Ovary (tissue), 9 donors: ENCODE measurements around the gene SP140. TPM values are rescaled to one million over a fixed set of nuclear protein-coding genes. Genes with fewer than 3 reads are reported as not detected.
"Not testable (repeated sequence)": the region's sequence is repeated elsewhere in the genome, so short reads cannot be mapped to it uniquely, and the experiment has no call there.

Experiments used
- DNase-seq, 5 donors: peaks; one replicate each; pipeline ENCODE4 v3.0.0-alpha.2; 2019 to 2020
- H3K27ac ChIP-seq, 2 donors: fragments of 200-600 bp; one replicate each; pipeline versions ENCODE4 v1.5.1 to v1.8.0; 2019 to 2022
- H3K27me3 ChIP-seq: fragments of 200-600 bp; one replicate; pipeline ENCODE4 v1.8.0; 2022
- H3K36me3 ChIP-seq: fragments of 200-600 bp; sonication (generic); one replicate; pipeline ENCODE4 v1.5.1; 2019
- H3K4me1 ChIP-seq: one replicate; pipeline ENCODE4 v1.8.1; 2013; ENCODE audit warnings: mild to moderate bottlenecking, moderate library complexity; ENCODE audit not compliant: insufficient read depth
- H3K4me3 ChIP-seq: fragments of 200-600 bp; sonication (generic); one replicate; pipeline ENCODE4 v1.5.1; 2017
- H3K9me3 ChIP-seq, 2 donors: fragments of 200-600 bp in 1 of 2; sonication (generic) in 1 of 2; one replicate each; pipeline versions ENCODE4 v1.5.1 to v1.8.1; 2013 to 2019; ENCODE audit warnings: mild to moderate bottlenecking in 1 of 2, moderate library complexity in 1 of 2
- CTCF ChIP-seq, 3 donors: fragments of 450-650 bp in 2 of 3; fragments of 200-600 bp in 1 of 3; IDR thresholded peaks; one replicate each; pipeline versions ENCODE4 v1.5.1 to v1.8.0; 2016 to 2022; ENCODE audit warnings: antibody characterized with exemption in 3 of 3, mild to moderate bottlenecking in 1 of 3
- EP300 ChIP-seq: sonication (generic); formaldehyde crosslinking; IDR thresholded peaks from one replicate; pipeline ENCODE4 v1.6.1; 2017; ENCODE audit warnings: antibody characterized with exemption
- POLR2A ChIP-seq: fragments of 450-650 bp; IDR thresholded peaks from one replicate; pipeline ENCODE4 v1.6.1; 2017; ENCODE audit warnings: antibody characterized with exemption, mild to moderate bottlenecking, moderate library complexity
- WGBS, 3 donors: extraction: QIAGEN DNeasy Blood & Tissue Kit in 1 of 3; methylation state at CpG; one replicate each; pipeline versions ENCODE4 v1.1.5 to v1.1.7; 2013 to 2017; 5-methylcytosine and 5-hydroxymethylcytosine counted together
- intact Hi-C, 4 donors: fragments of 100-400 bp; cut with DNase I; formaldehyde crosslinking; loops; one replicate each; pipeline versions ENCODE4 v1.11.0 to v1.15.1; 2022 to 2023
- polyA plus RNA-seq, 2 donors: library from polyadenylated mRNA; stranded (reverse); fragments of 200-250 nt in 1 of 2; fragments of 350-450 nt in 1 of 2; fragmentation: Illumina TruSeq in 1 of 2; extraction: RNeasy Lipid Tissue Mini Kit (QIAGEN cat#74804) in 1 of 2; gene quantifications; one replicate each; pipeline ENCODE4 v1.2.3, GENCODE V29; 2013 to 2014
- total RNA-seq, 7 donors: library from RNA; depleted of rRNA in 2 of 7; stranded (reverse); fragments of >200 nt in 2 of 7; fragmentation: NEBNext Ultra II Directional in 3 of 7; extraction: Animal tissue kit (Norgen Biotek cat#: 25700) in 3 of 7; gene quantifications; one replicate each; pipeline versions ENCODE4 v1.1.0 to v1.2.4, GENCODE V29; 2016 to 2023
- donor health status: DM: no; HTN: no; CAD: no; lungs with moderate emphysema.
- donor health status: DM: no; HTN: no; CAD: no.
- donor health status: Bipolar disorder and iron deficiency.
- donor health status: DM: yes; HTN: yes; CAD: no.
- donor health status: DM: no; HTN: no; CAD: no.
- donor health status: DM: yes; HTN: yes; CAD: no.

The SP140 gene
- total and polyA plus RNA-seq, 9 donors = 0.23 to 3.4 (median 1.0) TPM

- H3K27me3 ChIP-seq = no peaks in the 10 kb centered on the region
- no peak overlapping the region for H3K4me3 ChIP-seq
- H3K36me3 ChIP-seq = no peaks in the 10 kb centered on the region
- no peak for DNase-seq
- 89 to 91% (median 90%) methylated on average over 5 of the region's 5 CpGs for WGBS, 3 donors
- no peak overlapping the region for H3K27ac ChIP-seq
- no peaks in the 10 kb centered on the region for H3K4me1 ChIP-seq
- no peaks in the 10 kb centered on the region for H3K9me3 ChIP-seq
- no peak for TF ChIP-seq CTCF (IDR thresholded peaks at IDR 0.05)
- no peak for TF ChIP-seq POLR2A
- TF ChIP-seq EP300 = no peak
- intact Hi-C loops = no loop called here
These were observed 36.7 kb downstream of the SP140 start for GRCh38 chr2:230262246-230262645.

- H3K36me3 ChIP-seq, H3K27me3 ChIP-seq, DNase-seq, H3K9me3 ChIP-seq, H3K4me1 ChIP-seq, intact Hi-C loops, H3K4me3 ChIP-seq, H3K27ac ChIP-seq: not testable (repeated sequence)
- WGBS, 3 donors = 57 to 75% (median 61%) methylated on average over 4 of the region's 4 CpGs
These were observed 39.4 kb downstream of the SP140 start for GRCh38 chr2:230264945-230265344.

DNA sequence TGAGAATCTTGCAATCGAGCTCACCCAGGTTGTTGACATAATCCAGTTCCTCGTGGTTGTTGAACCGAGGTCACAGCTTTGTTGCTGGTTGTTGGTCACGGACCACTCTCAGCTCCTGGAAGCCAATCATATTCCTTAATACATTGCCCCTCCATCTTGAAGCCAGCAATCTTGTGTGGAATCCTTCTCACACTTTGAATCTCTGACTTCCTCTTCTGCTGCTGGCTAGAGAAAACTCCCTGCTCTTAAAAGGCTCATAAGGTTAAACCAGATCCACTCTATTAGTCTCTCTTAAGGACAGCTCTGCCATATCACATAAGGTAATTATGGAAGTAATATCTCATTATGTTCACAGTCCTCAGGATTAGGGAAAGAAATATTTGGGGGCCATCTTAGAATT is 41.1 kb downstream of the SP140 start:
- TF ChIP-seq CTCF (IDR thresholded peaks at IDR 0.05) = no peak
- TF ChIP-seq EP300 = no peak
- TF ChIP-seq POLR2A = no peak
- Histone ChIP-seq H3K27ac (no peak overlapping the region), H3K4me3 (no peak overlapping the region), H3K4me1 (no peaks in the 10 kb centered on the region), H3K36me3 (no peaks in the 10 kb centered on the region), H3K27me3 (no peaks in the 10 kb centered on the region), H3K9me3 (no peaks in the 10 kb centered on the region)
- intact Hi-C loops = no loop called here
- DNase-seq = no peak
- WGBS, 3 donors = 34 to 67% (median 64%) methylated on average over 4 of the region's 4 CpGs

DNA sequence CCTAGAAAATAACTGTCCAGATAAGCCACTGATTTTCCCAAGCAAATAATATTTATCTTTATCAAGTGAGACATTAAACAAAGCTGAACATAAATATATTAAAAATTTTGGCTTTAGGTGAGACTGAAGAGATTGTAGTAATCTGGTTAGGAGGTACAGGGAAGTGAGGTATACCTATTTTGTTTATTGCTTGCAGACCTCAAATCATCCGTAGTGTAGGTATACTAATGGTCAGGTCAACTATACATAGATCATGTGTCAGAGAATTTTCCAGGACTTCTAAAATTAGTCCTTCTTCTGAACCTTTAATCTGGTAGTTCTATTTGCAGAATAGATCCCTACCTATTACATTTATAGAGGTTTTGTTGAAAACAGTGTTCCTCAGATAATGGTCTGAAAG is 41.5 kb downstream of the SP140 start:
- no peaks in the 10 kb centered on the region for H3K4me1 ChIP-seq
- H3K27me3 ChIP-seq = no peaks in the 10 kb centered on the region
- intact Hi-C loops = no loop called here
- H3K9me3 ChIP-seq = no peaks in the 10 kb centered on the region
- no peak overlapping the region for H3K4me3 ChIP-seq
- no peak overlapping the region for H3K27ac ChIP-seq
- WGBS, 3 donors = 83 to 94% (median 89%) methylated on average over 1 of the region's 1 CpG
- no peak for DNase-seq
- no peak for TF ChIP-seq CTCF (IDR thresholded peaks at IDR 0.05)
- no peaks in the 10 kb centered on the region for H3K36me3 ChIP-seq

GRCh38 chr2:230267556-230267955 is 42.0 kb downstream of the SP140 start:
- TF ChIP-seq CTCF (IDR thresholded peaks at IDR 0.05) (no peak), EP300 (no peak), POLR2A (no peak)
- 83 to 91% (median 88%) methylated on average over 3 of the region's 3 CpGs for WGBS, 3 donors
- H3K27ac ChIP-seq = no peak overlapping the region
- intact Hi-C loops = no loop called here
- no peak overlapping the region for H3K4me3 ChIP-seq
- H3K36me3 ChIP-seq = no peaks in the 10 kb centered on the region
- no peaks in the 10 kb centered on the region for H3K9me3 ChIP-seq
- H3K4me1 ChIP-seq = no peaks in the 10 kb centered on the region
- no peak for DNase-seq
- H3K27me3 ChIP-seq = no peaks in the 10 kb centered on the region
